Prostate gland (tissue), 2 donors: ENCODE data around the gene POLA1. TPM values are rescaled to one million over a fixed set of nuclear protein-coding genes. Genes with fewer than 3 reads are reported as not detected.

Experiments used
- DNase-seq: peaks from one replicate; pipeline ENCODE4 v3.0.0-alpha.2; 2019; ENCODE audit warnings: low spot score
- H3K27ac ChIP-seq, 2 donors: fragments of 200-600 bp; sonication (generic); 2 replicates each; pipeline ENCODE4 v1.5.1; 2017 to 2019
- H3K27me3 ChIP-seq: fragments of 200-600 bp; sonication (generic); replicated peaks from 2 replicates; pipeline ENCODE4 v1.5.1; 2019; ENCODE audit not compliant: insufficient read depth
- H3K36me3 ChIP-seq, 2 donors: fragments of 200-600 bp; sonication (generic); 1 replicate in 1 of 2; 2 replicates in 1 of 2; pipeline versions ENCODE4 v1.5.1 to v1.8.1; 2017 to 2019
- H3K4me1 ChIP-seq: fragments of 200-600 bp; sonication (generic); replicated peaks from 2 replicates; pipeline ENCODE4 v1.5.1; 2019
- H3K4me3 ChIP-seq, 2 donors: fragments of 200-600 bp; sonication (generic); 2 replicates each; pipeline ENCODE4 v1.5.1; 2017 to 2019
- H3K9me3 ChIP-seq: fragments of 200-600 bp; sonication (generic); 2 replicates; pipeline ENCODE4 v1.5.1; 2017
- POLR2A ChIP-seq: fragments of 450-650 bp; IDR thresholded peaks from one replicate; pipeline ENCODE4 v1.6.1; 2016; ENCODE audit warnings: antibody characterized with exemption, mild to moderate bottlenecking
- POLR2AphosphoS5 ChIP-seq: sonication (generic); formaldehyde crosslinking; IDR thresholded peaks from one replicate; pipeline ENCODE4 v1.6.1; 2017; ENCODE audit warnings: antibody characterized with exemption
- WGBS: methylation state at CpG from one replicate; pipeline ENCODE4 v1.1.5; 2018; 5-methylcytosine and 5-hydroxymethylcytosine counted together
- intact Hi-C: fragments of 100-400 bp; cut with DNase I; formaldehyde crosslinking; loops from one replicate; pipeline ENCODE4 v1.14.2; 2022
- total RNA-seq, 2 donors: library from RNA; depleted of rRNA; stranded (reverse); fragments of >200 nt; gene quantifications; one replicate each; pipeline ENCODE4 v1.1.0, GENCODE V29; 2016
- TF ChIP-seq, protein P1 (sequence below), 4 experiments: fragments of 200-600 bp in 2 of 4; fragments of 450-650 bp in 2 of 4; sonication (generic) in 2 of 4; IDR thresholded peaks; 1 replicate in 3 of 4; 2 replicates in 1 of 4; pipeline ENCODE4 v1.5.1; 2016 to 2019; ENCODE audit warnings: antibody characterized with exemption in 4 of 4, mild to moderate bottlenecking in 2 of 4, moderate library complexity in 2 of 4

The POLA1 gene
- total RNA-seq, 2 donors from 2014 or later, result 11.9 to 12.2 TPM

DNA sequence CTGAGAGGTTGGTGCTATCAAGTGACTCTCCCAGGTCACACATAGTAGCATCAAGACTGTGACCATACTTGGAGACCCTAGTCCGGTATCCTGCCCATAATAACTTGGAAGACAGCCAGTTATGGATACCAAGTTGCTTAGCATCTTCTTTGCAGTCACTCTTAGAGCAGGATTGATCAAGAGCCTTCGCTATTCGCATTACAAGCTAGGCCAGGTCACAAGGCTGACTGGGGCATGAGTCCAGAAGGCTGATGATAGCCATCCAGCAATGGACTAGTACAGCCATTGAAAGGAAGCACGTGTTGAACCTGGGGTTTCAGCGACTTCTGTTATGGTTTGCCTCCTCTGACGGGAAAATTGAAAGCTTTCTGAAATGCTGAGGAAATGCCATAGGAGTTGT lies 157.6 kb downstream of the POLA1 start:
- no peaks in the 10 kb centered on the region for H3K9me3 ChIP-seq
- H3K36me3 ChIP-seq, result no peaks in the 10 kb centered on the region
- intact Hi-C loops, result no loop called here
- H3K27me3 ChIP-seq, result no peaks in the 10 kb centered on the region
- H3K4me1 ChIP-seq, result no peaks in the 10 kb centered on the region
- 95% methylated on average over 6 of the region's 6 CpGs for WGBS
- TF ChIP-seq POLR2A, result no peak
- TF ChIP-seq, protein P1, sequence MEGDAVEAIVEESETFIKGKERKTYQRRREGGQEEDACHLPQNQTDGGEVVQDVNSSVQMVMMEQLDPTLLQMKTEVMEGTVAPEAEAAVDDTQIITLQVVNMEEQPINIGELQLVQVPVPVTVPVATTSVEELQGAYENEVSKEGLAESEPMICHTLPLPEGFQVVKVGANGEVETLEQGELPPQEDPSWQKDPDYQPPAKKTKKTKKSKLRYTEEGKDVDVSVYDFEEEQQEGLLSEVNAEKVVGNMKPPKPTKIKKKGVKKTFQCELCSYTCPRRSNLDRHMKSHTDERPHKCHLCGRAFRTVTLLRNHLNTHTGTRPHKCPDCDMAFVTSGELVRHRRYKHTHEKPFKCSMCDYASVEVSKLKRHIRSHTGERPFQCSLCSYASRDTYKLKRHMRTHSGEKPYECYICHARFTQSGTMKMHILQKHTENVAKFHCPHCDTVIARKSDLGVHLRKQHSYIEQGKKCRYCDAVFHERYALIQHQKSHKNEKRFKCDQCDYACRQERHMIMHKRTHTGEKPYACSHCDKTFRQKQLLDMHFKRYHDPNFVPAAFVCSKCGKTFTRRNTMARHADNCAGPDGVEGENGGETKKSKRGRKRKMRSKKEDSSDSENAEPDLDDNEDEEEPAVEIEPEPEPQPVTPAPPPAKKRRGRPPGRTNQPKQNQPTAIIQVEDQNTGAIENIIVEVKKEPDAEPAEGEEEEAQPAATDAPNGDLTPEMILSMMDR (IDR thresholded peaks at IDR 0.05), result no peak
- no peak for TF ChIP-seq POLR2AphosphoS5
- no peak overlapping the region for H3K4me3 ChIP-seq
- H3K27ac ChIP-seq, result no peak overlapping the region
- DNase-seq, result no peak

DNA sequence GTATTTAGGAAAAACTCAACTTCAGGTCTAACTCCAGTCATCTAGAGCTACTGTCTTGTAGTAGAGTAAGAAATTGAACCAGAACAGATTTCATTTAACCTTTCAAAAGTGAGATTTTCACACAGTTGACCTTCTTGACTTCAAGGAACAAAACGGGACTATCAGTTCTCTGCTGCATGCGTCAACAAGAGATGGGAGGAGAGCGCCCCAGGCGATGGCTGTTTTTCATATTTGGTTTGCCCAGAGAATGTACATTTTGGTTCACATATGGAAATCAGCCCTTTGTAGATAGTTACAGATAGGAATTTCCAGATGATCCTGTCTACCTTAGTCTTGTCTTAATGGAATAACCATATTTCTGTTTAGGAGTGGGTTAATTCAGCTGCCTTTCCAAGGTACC lies 158.1 kb downstream of the POLA1 start:
- 93% methylated on average over 4 of the region's 4 CpGs for WGBS
- H3K4me3 ChIP-seq, result no peak overlapping the region
- no peak overlapping the region for H3K27ac ChIP-seq
- no peak for TF ChIP-seq POLR2A
- TF ChIP-seq POLR2AphosphoS5, result no peak
- TF ChIP-seq, protein P1 (IDR thresholded peaks at IDR 0.05), result no peak
- H3K4me1 ChIP-seq, result no peaks in the 10 kb centered on the region
- H3K36me3 ChIP-seq, result no peaks in the 10 kb centered on the region
- H3K9me3 ChIP-seq, result no peaks in the 10 kb centered on the region
- no peak for DNase-seq
- no peaks in the 10 kb centered on the region for H3K27me3 ChIP-seq
- intact Hi-C loops, result no loop called here

DNA sequence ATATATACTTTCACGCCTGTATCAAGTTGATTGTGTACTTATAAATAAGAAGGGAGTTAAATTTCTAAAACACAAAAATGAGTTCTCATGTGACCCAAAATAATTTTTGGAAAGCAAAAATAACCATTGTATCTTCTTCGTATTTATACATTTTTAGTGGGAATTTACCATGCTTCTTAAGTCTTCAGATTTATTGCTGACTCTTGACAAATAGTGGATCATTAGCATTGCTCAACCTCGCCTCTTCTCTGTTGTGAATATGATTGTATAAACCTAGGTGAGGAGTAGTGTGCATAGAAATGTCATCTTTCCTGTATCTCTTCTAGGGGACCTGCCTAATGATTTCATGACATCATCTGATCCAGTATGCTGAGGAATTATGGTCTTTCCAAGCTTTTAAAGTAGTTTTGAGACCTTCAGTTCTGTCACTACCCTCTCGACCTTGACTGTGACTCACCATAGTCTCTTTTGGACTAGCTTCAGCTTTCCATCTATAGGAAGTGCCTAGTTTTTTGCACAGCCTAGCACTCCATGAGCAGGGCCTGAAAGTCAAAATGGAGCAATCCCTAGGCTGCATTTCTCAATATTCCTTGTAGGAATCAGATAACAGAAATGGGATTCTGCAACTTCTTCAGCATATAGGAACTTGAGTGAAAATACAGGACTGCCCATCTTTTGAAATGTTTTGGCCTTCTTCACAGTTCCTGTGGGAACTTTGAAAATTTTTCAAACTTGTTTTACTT lies 164.5 kb downstream of the POLA1 start:
- TF ChIP-seq, protein P1 (IDR thresholded peaks at IDR 0.05), result no peak
- no peak for TF ChIP-seq POLR2AphosphoS5
- no peak for TF ChIP-seq POLR2A
- Histone ChIP-seq H3K4me1 (no peaks in the 10 kb centered on the region), H3K27ac (no peak overlapping the region), H3K9me3 (no peaks in the 10 kb centered on the region), H3K36me3 (no peaks in the 10 kb centered on the region), H3K4me3 (no peak overlapping the region), H3K27me3 (no peaks in the 10 kb centered on the region)
- no peak for DNase-seq
- 99% methylated on average over 4 of the region's 4 CpGs for WGBS
- intact Hi-C loops, result no loop called here

DNA sequence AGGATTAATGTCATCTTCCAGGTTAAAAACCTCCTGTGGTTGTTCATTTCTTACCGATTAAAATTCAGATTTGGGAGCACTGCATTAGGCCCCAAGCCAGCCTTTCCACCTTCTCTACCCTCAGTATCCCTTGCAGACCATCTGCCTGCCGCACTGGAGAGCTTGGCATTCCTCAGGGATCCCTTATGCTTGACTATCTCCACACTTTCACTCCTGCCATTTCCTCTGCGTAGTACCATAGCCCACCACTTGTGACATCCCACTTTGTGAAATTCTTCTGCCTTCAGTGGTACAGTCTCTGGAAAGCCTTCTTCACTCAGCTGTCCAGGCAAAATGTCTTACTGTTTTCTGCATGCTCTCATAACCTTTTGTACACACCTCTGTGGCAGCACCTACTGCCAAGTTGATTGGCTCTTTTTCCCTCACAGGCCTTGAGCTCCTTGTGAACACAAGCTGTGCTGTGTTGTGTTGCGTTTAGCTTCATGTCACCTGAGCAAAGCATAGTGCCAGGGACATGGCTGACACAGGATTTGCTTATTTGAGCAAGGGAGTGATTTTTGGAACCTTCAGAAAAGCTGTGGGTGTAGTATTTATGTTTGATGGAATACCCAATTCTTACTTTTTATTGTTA lies 165.6 kb downstream of the POLA1 start:
- 91% methylated on average over 4 of the region's 4 CpGs for WGBS

More for the DNA sequence above, 165.6 kb downstream of the POLA1 start:
- no peak for TF ChIP-seq POLR2A
- TF ChIP-seq, protein P1 (IDR thresholded peaks at IDR 0.05), result no peak
- TF ChIP-seq POLR2AphosphoS5, result no peak
- no peak for DNase-seq
- H3K4me3 ChIP-seq, result no peak overlapping the region
- no peaks in the 10 kb centered on the region for H3K9me3 ChIP-seq
- H3K27ac ChIP-seq, result no peak overlapping the region
- intact Hi-C loops, result no loop called here
- H3K27me3 ChIP-seq, result no peaks in the 10 kb centered on the region
- no peaks in the 10 kb centered on the region for H3K36me3 ChIP-seq
- H3K4me1 ChIP-seq, result no peaks in the 10 kb centered on the region
